KG1 (cell line): ENCODE results near the gene HUS1.
A peak's percentile ranks its signal among the peaks of the same experiment; 100 is the strongest.

Experiments used
- DNase-seq: peaks from one replicate; lab custom pipeline; 2025; lab: John Stamatoyannopoulos, UW

Gene HUS1

DNA sequence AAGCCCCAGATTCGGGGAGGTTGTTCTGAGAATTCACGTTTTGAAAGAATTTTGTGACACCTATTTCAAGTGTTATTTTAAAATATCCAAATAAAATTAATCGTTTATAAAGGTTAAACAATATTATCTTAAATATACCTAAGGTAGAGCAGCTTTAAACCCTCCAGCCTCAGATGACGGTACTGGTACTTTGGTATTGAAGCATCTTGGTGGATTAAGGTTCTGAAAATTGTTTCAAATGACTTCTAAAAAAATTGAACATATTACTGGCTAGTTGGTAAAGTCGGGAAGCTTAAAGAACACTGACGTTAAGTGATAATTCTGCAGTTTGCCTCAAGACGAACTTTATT is 392 bp upstream of the HUS1 start:
- DNase-seq: no peak

- no peak for DNase-seq
Measured at GRCh38 chr7:47978790-47979144, 648 bp downstream of the HUS1 start.

GRCh38 chr7:47973739-47974138 is 5.7 kb downstream of the HUS1 start:
- no peak for DNase-seq

DNA sequence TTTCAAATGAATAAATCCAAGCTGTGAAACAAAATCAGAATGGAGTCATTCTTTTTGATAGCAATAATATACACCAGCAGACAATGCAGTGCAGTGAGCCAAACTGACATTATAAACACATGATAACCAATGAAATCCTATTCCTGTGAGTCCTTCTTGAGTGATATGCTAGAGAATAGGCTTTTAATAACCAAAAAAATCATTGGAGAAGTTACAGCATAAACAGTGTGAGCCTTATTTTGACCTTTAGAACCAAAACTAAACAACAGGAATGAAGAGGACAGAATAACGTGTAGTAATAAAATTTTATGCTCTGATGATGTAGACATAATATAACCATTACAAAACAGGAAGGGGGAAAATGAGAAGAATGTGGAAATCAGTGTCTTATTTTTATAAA is 8.7 kb downstream of the HUS1 start:
- DNase-seq: no peak

GRCh38 chr7:47968847-47969774 is 10.3 kb downstream of the HUS1 start:
- DNase-seq: peak; percentile 3

- DNase-seq: no peak
Measured at GRCh38 chr7:47967708-47968107, 11.7 kb downstream of the HUS1 start.

DNA sequence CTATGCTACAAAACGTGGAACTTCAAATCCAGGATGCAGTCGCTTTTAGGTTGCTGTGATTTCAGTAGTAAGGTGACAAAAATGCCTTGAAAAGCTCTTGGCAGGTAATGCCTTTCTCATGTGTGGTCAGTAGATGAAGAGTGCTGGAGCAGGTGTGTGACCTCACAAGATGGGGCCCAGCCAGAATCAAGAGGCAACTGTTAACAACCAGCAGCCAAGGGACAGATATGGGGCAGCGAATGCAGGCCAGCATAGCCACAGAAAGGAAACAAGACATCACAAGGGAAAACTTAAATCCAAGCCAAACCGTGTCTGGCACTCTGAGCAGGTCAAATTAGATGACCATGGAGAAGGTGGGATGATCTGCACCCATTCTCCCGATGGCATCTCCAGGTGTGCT is 12.3 kb downstream of the HUS1 start:
- DNase-seq: no peak

GRCh38 chr7:47965456-47965855 is 14.0 kb downstream of the HUS1 start:
- DNase-seq: no peak

GRCh38 chr7:47962262-47962661 is 17.2 kb downstream of the HUS1 start:
- no peak for DNase-seq

DNA sequence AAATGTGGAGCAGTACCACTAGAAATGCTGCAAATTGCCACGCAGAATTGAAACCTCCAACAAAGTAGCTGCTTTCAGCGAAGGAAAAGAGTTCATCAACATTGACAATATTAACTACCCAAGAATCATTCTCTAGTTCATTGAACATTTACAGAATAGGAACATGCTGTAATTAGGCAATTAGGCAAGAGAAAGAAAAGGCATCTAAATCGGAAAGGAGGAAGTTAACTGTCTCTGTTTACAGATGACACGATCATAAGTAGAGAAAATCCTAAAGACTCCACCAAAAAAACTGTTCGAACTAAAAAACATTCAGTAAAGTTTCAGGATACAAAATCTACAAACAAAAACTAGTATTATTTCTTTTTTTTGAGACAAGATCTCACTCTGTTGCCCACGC is 22.3 kb downstream of the HUS1 start:
- DNase-seq: no peak

DNA sequence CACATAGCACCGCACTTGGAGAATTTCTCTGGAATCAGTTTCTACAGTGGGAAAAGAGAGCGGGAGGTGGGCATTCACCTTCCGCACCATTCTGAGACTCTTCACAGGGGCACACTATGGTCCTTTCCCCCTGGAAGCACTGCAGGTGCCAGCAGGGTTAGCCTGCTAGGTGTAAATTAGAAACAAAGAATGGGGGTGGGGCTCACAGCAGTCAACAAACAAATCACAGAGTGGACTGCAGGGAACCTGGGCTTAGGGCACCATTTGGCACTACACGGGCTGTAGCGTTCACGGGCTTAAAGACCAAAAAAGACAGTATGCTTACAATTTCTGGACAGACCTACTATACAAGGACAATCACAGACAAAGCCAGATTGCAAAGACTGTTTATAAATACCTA is 23.2 kb downstream of the HUS1 start:
- no peak for DNase-seq

DNA sequence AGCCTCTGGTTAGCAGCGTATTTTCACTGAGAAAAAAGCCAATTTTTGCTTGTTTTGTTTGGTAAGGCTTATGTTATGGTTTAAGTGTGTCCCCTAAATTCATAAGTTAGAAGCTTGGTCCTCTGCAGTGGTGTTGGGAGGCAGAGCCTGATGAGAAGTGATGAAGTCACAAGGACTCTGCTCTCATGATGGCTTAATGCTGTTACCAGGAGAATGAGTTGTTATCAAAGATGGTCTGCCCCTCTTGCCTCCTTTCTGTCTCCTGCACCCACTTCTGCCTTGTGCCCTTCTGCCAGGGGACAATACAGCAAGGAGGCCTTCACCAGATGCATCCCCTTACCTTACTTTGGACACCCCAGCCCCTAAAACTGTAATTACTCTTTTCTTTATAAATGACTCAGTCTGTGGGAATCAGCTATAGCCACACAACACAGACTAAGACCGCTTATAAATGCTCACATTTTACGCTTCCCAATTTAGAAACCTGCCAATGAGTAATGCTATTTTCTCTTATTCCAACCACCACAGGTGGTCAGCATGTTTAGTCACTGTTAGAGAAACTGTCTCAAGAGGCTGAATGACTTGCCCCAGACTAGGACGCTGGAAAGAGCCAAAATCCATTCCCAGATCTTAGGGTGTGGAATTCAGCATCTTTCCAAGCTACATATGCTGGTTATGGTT is 25.0 kb downstream of the HUS1 start:
- no peak for DNase-seq

DNA sequence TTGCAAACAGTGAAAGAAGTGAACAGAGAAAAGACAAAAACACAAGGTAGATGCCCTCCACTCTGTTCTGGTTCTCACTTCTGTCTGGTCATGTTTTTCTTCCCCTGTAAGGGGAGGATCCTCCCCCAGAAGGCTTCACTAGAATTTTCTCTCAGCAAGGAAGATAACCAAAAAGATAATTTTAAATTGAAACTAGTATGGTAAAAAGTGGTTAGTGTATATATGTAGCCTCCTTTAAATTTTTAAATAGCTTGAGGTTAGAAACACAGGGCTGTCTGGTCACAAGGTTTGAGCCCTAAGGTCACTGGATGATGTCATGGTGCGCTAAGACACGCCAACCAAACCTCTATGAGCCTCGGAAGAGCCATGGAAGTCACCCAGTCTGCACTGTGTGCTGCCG is 25.6 kb downstream of the HUS1 start:
- no peak for DNase-seq

GRCh38 chr7:47952224-47952623 is 27.2 kb downstream of the HUS1 start:
- no peak for DNase-seq

DNA sequence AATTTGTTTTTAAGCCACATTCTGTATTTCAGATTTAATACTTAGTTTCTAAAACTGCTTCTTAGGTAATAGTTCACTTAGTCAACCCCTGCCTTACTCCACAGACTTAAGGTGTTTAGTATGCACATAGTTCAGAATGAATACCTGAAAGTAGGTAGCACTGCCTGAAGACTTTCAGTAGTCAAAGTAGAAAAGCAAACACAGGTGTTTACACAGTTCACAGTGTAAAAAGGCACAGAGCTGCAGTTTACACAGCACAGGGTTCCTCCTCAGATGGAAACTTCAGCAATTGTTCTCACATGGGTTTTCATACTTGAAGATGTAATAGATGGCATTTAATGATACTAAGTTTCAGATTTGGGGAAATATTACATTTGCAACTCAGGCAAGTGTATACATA is 28.0 kb downstream of the HUS1 start:
- DNase-seq: no peak

DNA sequence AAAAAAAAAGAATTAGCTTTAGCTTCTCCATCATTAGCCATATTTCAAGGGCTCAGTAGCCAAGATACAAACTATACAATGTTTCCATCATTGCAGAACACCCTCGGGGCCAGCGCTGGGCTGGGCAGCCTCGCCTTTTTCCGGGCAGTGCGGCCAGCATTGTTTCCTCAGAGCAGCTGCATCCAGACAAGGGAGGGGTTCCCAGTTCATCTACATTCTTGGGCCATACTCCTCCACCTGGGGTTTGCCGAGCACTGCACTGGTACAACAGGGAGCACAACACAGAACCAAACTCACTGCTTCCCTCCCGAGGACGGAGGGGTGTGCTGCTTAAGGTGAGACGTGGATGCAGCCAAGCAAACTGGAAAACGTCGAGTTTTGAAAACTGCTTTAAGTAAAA is 28.7 kb downstream of the HUS1 start:
- DNase-seq: no peak

- DNase-seq: no peak
Measured at GRCh38 chr7:47949703-47950102, 29.7 kb downstream of the HUS1 start.

- DNase-seq: no peak
Measured at GRCh38 chr7:47948141-47948790, 31.1 kb downstream of the HUS1 start, which contains the start of gene PKD1L1. TSS of gene PKD1L1 (minus strand) at chr7:47948466. CDS start at chr7:47948440, 26 bp downstream.

DNA sequence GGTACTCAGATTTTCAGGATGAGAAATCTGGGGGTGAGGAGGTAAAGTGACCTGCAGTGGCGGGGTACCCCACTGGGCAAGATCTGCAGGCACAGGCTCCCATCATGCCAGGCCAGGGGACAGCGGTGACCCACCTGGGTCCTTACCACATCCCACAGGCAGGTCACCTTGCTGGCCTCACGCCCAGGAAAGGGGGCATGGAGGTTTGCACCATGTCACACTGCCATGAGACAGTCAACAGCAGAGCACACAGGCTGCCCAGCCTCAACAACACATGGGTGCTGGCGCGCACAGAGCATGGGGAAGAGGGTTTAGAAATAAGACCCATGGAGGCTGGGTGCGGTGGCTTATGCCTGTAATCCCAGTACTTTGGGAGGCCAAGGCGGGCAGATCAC is 32.1 kb downstream of the HUS1 start:
- DNase-seq: no peak

DNA sequence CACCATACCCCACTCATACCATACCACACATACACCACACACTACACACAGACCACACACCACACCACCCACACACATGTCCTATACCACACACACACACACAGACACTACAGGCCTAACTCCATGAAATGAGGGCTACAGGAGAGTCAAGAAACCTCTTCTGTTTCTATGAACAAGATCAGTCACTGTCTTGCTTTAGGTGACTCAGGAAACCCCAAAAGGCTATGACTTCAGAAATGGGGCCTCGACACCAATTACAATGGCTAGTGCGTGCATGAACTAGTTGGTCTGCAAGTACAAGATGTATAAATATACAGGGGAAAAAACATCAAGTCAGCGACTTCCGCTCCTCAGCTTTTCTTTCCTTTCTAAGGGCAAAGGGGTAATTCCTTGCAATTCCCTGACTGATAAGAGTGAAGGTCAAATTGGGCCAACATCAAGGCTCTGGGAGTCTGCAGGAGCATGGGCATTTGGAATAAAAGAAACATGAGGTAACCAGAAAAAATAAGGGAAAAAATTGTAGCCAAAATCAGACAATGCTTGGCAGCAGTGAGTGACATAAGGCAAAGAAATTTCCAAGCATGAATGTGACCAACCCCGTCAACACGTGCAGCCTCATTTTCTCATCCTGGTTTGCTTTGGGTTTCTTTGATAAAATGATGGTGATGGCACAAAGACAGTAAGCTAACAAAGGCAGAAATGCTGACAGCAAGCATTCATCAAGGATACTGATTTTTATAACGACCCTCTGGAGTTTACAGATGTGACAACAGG is 32.6 kb downstream of the HUS1 start:
- no peak for DNase-seq

- peak; percentile 31 for DNase-seq
Measured at GRCh38 chr7:47945261-47946015, 34.0 kb downstream of the HUS1 start.
